Activated naive CD8-positive, alpha-beta T cell treated with anti-CD3 and anti-CD28 coated beads, Interleukin-2, amount 50 U/mL, for 24 hours (primary cell): Measurements from ENCODE around the gene TMEM132A.

Experiments used
- ATAC-seq: fragments of 150-1000 bp; cut with Tn5 transposase; one replicate; pipeline ENCODE4 v1.10.0; 2021
- DNase-seq: peaks from one replicate; pipeline ENCODE4 v3.0.0; 2021
- H3K27ac Mint-ChIP-seq: one replicate; pipeline ENCODE4 v1.8.0; 2021; ENCODE audit warnings: mild to moderate bottlenecking, mixed read lengths
- H3K27me3 Mint-ChIP-seq: one replicate; pipeline ENCODE4 v1.8.0; 2021; ENCODE audit warnings: mixed read lengths
- H3K36me3 Mint-ChIP-seq: one replicate; pipeline ENCODE4 v1.8.0; 2021; ENCODE audit warnings: low read depth, mixed read lengths
- H3K4me1 Mint-ChIP-seq: one replicate; pipeline ENCODE4 v1.8.0; 2021; ENCODE audit warnings: mixed read lengths
- H3K4me3 Mint-ChIP-seq: one replicate; pipeline ENCODE4 v1.8.0; 2021; ENCODE audit warnings: mild to moderate bottlenecking, moderate library complexity, mixed read lengths
- H3K9me3 Mint-ChIP-seq: one replicate; pipeline ENCODE4 v1.8.0; 2021; ENCODE audit warnings: mixed read lengths

TMEM132A gene

DNA sequence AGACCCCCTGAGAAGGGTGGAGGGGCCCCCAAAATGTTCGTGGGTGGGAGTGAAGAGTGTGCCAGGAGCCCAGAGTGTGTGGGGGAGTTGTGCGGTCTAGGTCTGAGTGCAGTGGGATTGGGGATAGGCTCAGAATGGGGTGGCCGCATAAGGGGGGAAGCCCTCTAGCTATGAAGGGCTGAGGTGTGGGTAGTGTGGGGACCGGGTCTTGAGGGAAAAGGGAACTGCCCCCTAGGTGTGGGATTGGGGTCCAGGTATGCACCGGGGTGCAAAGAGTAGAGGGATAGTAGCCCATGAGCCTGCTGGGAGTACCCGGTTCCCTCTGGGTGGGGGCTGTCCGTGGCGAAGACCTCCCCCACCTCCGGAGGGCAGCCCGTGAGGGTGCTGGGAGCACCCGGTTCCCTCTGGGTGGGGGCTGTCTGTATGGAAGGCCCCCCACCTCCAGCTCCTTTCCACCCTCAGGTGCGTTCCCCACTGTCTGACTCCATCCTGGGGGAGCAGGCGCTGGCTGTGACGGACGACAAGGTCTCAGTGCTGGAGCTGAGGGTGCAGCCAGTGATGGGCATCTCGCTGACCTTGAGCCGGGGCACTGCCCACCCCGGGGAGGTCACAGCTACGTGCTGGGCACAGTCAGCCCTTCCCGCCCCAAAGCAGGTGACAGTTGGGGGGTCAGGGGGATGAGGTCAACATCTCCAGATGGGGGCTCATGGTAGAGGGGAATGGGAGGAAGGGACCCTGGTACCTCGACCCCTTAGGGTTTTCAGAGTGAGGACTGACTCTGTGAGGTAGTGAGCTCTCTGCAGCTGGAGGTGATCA is 10.7 kb downstream of the TMEM132A start:
- no peak overlapping the region for H3K27ac Mint-ChIP-seq
- H3K27me3 Mint-ChIP-seq: peaks cover under 1% of the 10 kb centered on the region
- H3K36me3 Mint-ChIP-seq: no peaks in the 10 kb centered on the region
- H3K4me3 Mint-ChIP-seq: no peak overlapping the region
- no peaks in the 10 kb centered on the region for H3K4me1 Mint-ChIP-seq
- no peaks in the 10 kb centered on the region for H3K9me3 Mint-ChIP-seq
- ATAC-seq: no peak
- DNase-seq: no peak

DNA sequence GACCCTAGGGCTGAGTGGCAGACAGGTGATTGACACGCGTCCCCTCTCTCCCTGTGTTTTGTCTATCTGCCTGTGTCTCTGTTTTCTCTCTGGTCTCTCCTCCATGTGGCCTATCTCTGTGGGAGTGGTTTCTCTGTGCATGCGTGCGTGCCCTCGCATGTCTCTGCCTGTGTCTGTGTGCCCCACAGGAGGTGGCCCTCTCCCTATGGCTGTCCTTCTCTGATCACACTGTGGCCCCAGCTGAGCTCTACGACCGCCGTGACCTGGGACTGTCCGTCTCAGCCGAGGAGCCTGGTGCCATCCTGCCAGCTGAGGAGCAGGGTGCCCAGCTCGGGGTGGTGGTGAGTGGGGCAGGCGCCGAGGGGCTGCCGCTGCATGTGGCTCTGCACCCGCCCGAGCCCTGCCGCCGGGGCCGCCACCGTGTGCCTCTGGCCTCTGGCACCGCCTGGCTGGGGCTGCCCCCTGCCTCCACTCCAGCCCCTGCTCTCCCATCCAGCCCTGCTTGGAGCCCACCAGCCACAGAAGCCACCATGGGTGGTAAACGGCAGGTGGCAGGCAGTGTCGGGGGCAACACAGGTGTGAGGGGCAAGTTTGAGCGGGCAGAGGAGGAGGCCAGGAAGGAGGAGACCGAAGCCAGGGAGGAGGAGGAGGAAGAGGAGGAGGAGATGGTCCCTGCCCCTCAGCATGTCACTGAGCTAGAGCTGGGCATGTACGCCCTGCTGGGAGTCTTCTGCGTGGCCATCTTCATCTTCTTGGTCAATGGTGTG is 11.6 kb downstream of the TMEM132A start:
- Mint-ChIP-seq H3K36me3 (no peaks in the 10 kb centered on the region), H3K4me3 (no peak overlapping the region), H3K27me3 (no peaks in the 10 kb centered on the region), H3K9me3 (no peaks in the 10 kb centered on the region), H3K27ac (no peak overlapping the region), H3K4me1 (no peaks in the 10 kb centered on the region)
- no peak for DNase-seq
- ATAC-seq: no peak

DNA sequence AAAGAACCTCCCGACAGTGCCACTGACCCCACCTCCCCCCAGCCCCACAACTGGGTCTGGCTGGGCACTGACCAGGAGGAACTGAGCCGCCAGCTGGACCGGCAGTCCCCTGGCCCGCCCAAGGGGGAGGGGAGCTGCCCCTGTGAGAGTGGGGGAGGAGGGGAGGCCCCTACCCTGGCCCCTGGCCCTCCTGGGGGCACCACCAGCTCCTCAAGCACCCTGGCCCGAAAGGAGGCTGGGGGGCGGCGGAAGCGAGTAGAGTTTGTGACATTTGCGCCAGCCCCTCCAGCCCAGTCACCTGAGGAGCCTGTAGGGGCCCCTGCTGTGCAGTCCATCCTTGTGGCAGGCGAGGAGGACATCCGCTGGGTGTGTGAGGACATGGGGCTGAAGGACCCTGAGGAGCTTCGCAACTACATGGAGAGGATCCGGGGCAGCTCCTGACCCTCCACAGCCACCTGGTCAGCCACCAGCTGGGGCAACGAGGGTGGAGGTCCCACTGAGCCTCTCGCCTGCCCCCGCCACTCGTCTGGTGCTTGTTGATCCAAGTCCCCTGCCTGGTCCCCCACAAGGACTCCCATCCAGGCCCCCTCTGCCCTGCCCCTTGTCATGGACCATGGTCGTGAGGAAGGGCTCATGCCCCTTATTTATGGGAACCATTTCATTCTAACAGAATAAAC is 12.3 kb downstream of the TMEM132A start:
- Mint-ChIP-seq H3K27ac (no peak overlapping the region), H3K36me3 (no peaks in the 10 kb centered on the region), H3K4me3 (no peak overlapping the region), H3K27me3 (no peaks in the 10 kb centered on the region), H3K9me3 (no peaks in the 10 kb centered on the region), H3K4me1 (no peaks in the 10 kb centered on the region)
- DNase-seq (no peak), ATAC-seq (no peak)

DNA sequence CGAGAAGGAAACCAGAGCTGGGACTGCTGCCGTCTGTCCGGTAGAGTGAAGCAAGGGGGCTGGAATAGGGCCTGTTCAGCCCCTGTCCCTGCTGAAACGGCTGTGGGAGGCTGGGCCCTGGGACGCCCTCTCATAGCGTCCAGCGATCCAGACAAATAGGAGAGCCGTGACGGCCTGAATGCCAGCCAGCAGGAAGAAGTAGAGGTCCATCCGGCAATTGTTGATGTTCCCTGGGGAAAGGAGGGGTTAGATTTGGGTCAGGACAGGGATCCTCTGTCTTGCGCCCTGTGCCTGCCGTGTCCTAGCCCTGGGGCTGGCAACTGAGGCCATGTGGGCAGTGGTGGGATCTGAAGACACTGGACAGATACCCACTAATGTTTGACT is 12.9 kb downstream of the TMEM132A start:
- ATAC-seq: no peak
- Mint-ChIP-seq H3K4me3 (no peak overlapping the region), H3K36me3 (no peaks in the 10 kb centered on the region), H3K27ac (no peak overlapping the region), H3K9me3 (no peaks in the 10 kb centered on the region), H3K27me3 (no peaks in the 10 kb centered on the region), H3K4me1 (no peaks in the 10 kb centered on the region)
- no peak for DNase-seq

DNA sequence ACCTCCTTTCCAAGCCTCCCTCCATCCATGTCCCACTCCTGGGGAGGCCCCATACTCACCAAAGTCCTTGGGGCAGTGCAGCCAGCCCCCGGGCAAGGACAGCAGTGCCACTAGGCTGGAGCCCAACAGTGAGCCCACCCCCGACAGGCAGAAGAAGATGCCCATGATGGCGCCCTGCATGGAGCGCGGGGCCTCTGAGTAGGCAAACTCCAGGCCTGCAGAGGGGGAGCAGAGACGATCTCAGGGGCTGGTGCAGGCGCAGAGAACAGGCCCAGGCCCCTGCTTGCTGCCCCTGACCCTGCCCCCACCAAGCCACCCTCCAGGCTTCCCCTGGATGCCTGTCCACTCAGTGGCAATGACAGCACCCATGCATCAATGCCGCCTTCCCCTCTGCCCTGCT is 13.6 kb downstream of the TMEM132A start:
- Mint-ChIP-seq H3K9me3 (no peaks in the 10 kb centered on the region), H3K36me3 (no peaks in the 10 kb centered on the region), H3K27ac (no peak overlapping the region), H3K4me1 (no peaks in the 10 kb centered on the region), H3K27me3 (no peaks in the 10 kb centered on the region), H3K4me3 (no peak overlapping the region)
- ATAC-seq (no peak), DNase-seq (no peak)

DNA sequence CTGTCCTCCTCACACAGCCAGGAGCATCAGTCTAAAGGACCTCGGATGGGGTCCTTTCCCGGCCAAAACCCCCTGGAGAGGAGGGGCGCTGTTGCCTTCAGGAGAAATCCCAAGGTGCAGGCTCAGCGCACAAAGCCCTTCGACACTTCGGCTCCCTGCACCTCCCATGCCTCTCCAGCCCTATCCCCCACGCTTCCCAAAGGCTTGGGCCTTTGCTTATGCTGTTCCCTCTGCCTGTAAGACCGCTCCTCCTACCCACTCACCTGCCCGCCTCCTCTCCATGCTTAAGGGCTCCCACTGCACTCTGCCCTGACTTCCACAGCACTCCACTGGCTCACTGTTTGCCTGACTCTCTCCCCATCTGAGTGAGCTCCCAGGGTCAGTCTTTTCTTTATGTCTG is 14.2 kb downstream of the TMEM132A start:
- Mint-ChIP-seq H3K4me3 (no peak overlapping the region), H3K27ac (no peak overlapping the region), H3K9me3 (no peaks in the 10 kb centered on the region), H3K27me3 (no peaks in the 10 kb centered on the region), H3K36me3 (no peaks in the 10 kb centered on the region), H3K4me1 (no peaks in the 10 kb centered on the region)
- ATAC-seq (no peak), DNase-seq (no peak)

DNA sequence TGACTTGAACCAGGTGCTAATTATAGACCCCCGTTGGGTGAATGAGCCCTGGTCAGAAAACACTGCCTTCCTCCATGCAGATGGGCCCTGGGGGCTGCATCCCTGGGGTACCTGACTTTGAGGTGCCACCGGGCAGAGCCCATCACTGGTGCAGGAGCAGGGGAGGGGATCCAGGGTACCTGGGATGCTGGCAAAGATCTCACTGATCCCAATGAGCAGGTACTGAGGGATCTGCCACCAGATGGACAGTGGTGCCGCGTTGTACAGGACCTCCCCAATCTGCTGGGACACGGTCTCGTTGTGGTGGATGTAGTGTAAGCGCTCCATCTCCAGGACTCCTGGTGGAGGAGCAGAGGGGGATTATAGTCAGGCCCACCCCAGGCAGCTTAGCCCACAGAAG is 15.0 kb downstream of the TMEM132A start:
- Mint-ChIP-seq H3K27ac (no peak overlapping the region), H3K27me3 (no peaks in the 10 kb centered on the region), H3K4me3 (no peak overlapping the region), H3K36me3 (no peaks in the 10 kb centered on the region), H3K4me1 (peaks cover 3% of the 10 kb centered on the region), H3K9me3 (no peaks in the 10 kb centered on the region)
- ATAC-seq (no peak), DNase-seq (no peak)

DNA sequence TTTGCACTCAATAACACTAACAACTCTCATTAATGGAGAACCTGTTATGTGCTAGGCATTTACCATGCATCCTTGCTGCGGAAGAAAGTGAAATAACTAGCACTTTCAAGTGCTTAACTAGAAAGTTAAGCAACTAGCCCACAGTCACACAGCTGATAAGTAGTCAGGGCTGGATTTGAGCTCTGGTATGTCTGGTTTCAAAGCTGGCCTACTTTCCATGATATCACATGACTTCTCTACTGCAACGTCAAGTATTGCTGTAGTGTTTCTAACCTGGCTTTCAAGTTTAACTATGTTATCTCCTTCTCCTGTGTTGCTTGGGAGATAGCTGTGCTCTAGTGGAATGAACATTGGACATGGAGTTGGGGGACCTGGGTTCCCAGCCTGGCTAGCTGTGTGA is 15.6 kb downstream of the TMEM132A start:
- no peaks in the 10 kb centered on the region for H3K36me3 Mint-ChIP-seq
- no peak overlapping the region for H3K4me3 Mint-ChIP-seq
- peaks cover 6% of the 10 kb centered on the region for H3K4me1 Mint-ChIP-seq
- no peak for ATAC-seq
- no peaks in the 10 kb centered on the region for H3K9me3 Mint-ChIP-seq
- no peaks in the 10 kb centered on the region for H3K27me3 Mint-ChIP-seq
- no peak for DNase-seq
- no peak overlapping the region for H3K27ac Mint-ChIP-seq

DNA sequence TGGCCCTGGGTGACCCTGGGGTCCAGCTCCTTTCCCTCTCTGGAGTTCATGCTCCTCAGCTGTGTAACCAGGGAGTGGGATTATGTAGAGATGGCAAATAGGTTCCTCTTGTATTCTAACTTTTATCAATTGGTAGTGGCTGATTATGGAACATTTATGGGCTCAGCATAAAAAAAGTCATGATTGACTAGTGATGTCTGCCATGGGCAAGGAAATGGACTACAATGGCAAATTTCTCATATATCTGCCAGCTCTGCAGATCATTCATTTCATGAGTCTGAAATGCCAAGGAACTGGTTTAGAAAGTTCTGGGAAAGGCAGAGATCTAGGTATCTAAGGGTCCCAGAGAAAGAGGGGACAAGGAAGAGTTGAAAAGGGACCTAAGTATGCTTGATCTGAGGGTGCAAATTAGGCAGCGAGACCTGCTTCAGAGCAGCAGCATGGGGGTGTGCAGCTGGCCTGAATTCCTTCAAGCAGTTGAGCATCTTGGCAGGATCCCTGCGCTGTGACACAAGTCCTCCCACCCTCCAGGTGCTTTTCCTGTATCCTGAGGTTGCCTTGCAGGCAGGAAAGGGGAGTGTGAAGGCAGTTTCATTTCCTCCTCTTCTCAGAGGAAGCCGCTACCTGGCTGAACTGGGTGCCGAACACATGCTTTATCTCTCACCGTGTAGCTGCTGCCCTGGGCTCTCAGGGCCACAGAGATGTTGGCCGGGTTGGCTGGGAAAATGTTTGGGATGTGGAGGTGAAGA is 17.3 kb downstream of the TMEM132A start:
- ATAC-seq: no peak
- no peaks in the 10 kb centered on the region for H3K36me3 Mint-ChIP-seq
- H3K9me3 Mint-ChIP-seq: no peaks in the 10 kb centered on the region
- H3K27me3 Mint-ChIP-seq: no peaks in the 10 kb centered on the region
- no peak for DNase-seq
- H3K4me3 Mint-ChIP-seq: no peak overlapping the region
- peaks cover 6% of the 10 kb centered on the region for H3K4me1 Mint-ChIP-seq
- no peak overlapping the region for H3K27ac Mint-ChIP-seq

DNA sequence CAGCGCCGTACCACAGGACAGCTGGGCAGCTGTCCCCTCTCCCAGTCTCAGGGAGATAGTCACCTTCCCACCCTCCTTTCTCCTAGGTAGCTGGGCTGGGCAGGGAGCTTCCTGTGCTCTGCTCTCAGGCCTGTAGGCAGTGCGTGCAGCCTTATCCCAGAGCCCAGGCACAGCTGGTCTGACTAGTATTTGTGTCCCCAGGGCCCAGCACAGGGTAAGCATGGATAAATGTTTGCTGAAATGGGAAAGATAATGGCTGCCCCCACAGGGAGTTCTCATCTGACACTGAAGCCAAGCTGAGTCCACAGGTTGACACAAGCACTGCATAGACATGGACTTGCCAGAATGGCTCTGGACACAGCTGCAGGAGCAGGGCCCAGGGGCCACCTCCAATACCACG is 18.0 kb downstream of the TMEM132A start:
- DNase-seq (no peak), ATAC-seq (no peak)
- H3K4me1 Mint-ChIP-seq: peaks cover 6% of the 10 kb centered on the region
- no peaks in the 10 kb centered on the region for H3K27me3 Mint-ChIP-seq
- H3K36me3 Mint-ChIP-seq: no peaks in the 10 kb centered on the region
- H3K9me3 Mint-ChIP-seq: no peaks in the 10 kb centered on the region
- no peak overlapping the region for H3K4me3 Mint-ChIP-seq
- no peak overlapping the region for H3K27ac Mint-ChIP-seq

DNA sequence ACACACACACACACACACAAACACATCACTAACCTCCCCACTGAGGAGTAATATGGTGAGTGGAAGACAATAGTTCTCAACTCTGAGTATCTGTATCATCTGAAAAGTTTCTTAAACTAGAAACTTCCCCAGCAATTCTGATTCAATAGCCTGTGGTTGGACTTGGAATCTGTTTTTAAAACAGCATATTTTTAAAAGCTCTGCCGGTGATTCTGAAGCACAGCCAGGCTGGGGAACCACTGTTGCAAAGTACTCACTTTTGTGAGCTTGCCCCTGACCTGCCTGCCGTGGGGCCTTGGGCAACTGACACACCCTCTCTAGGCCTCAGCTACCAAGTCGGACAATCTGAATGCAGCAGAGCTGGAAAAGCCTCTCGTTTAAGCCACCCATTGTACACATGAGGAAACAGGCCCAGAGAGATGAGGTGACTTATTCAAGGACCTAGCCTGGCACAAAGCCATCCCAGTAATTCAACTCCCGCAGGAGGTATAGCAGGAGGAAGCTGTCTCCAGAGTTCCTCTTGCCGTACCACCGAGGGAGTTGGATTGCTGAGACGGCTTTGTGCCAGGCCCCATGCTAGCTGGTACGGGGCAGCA is 18.8 kb downstream of the TMEM132A start:
- DNase-seq: no peak

DNA sequence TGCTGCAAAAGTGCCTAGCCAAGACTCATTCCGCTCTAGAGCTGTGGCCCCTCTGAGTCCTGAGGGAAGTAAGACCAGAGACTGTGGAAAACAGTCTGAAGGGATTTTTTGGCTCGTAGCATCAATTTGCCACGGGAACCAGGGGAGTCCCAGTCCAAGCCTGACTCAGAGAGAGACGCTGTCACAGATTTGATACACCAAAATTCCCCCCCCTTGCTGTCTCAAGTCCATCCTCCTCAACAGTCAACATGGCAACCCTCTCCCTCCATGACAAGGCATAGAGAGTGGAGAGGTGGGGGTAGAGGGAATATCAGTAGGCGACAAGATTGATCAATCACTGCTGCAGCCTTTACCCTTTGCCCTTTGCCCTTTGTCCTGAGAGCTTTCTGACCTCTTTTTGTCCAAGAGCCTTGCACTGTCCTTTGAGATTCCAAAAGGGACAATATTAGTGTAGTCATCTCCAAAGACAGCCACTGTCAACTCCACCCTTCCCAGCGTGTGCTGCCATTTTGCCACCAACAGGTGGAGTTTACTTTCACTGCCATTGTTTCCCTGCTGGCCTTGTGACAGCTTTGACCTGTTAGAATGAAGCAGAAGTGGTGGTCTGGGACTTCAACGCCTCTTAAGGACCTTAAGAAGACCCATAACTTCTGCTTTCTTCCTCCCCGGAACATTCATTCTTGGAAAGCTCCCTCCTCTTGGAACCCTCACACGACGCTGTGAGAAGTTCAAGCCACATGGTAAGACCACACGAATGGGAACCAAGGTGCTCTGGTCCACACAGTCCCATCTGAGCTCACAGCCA is 20.4 kb downstream of the TMEM132A start:
- Mint-ChIP-seq H3K4me1 (peaks cover 13% of the 10 kb centered on the region), H3K27me3 (no peaks in the 10 kb centered on the region), H3K27ac (no peak overlapping the region), H3K4me3 (no peak overlapping the region), H3K36me3 (no peaks in the 10 kb centered on the region), H3K9me3 (no peaks in the 10 kb centered on the region)
- DNase-seq (no peak), ATAC-seq (no peak)

More for the DNA sequence above, 18.8 kb downstream of the TMEM132A start:
- Mint-ChIP-seq H3K4me1 (peaks cover 6% of the 10 kb centered on the region), H3K36me3 (no peaks in the 10 kb centered on the region), H3K9me3 (no peaks in the 10 kb centered on the region), H3K4me3 (no peak overlapping the region), H3K27ac (no peak overlapping the region), H3K27me3 (no peaks in the 10 kb centered on the region)
- ATAC-seq: no peak

DNA sequence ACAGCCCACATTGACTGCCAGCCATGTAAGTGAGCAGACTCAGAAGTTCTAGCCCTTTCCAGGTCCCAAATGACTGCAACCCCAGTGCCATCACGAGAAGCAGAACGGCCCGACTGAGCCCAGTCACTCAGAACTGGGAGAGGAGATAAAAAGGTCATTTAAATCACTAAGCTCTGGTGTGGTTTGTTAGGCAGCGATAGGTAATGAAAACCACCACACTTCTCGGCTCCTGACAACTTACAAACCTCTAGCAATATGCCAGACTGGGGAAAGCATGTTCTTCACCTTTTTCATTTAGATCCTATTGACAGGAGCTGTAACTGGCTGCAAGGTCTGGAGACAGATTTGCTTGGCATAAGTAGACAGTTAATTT is 21.0 kb downstream of the TMEM132A start:
- H3K4me1 Mint-ChIP-seq: peaks cover 19% of the 10 kb centered on the region
- ATAC-seq: no peak

More for the DNA sequence above, 21.0 kb downstream of the TMEM132A start:
- H3K27ac Mint-ChIP-seq: no peak overlapping the region
- no peaks in the 10 kb centered on the region for H3K9me3 Mint-ChIP-seq
- DNase-seq: no peak
- no peak overlapping the region for H3K4me3 Mint-ChIP-seq
- H3K36me3 Mint-ChIP-seq: no peaks in the 10 kb centered on the region
- no peaks in the 10 kb centered on the region for H3K27me3 Mint-ChIP-seq
